DND-41 (cell line): ENCODE measurements around the gene HDAC4.

Source experiments
- ATAC-seq: fragments of 200-7000 bp; cut with Tn5 transposase; 3 replicates; pipeline ENCODE4 v1.9.1; 2021; ENCODE audit warnings: low read depth; ENCODE audit not compliant: insufficient read depth
- DNase-seq: peaks from one replicate; pipeline ENCODE4 v3.0.0-alpha.2; 2020
- H2AFZ ChIP-seq: 2 replicates; pipeline ENCODE4 v1.6.0; 2012; ENCODE audit warnings: low read depth, low read length
- H3K27ac ChIP-seq: 2 replicates; pipeline ENCODE4 v1.5.1; 2012; ENCODE audit warnings: low read length, inconsistent platforms
- H3K27me3 ChIP-seq: fragments of 200-600 bp; sonication (generic); 2 replicates; pipeline ENCODE4 v1.6.0; 2012; ENCODE audit warnings: low read length, mild to moderate bottlenecking, inconsistent platforms; ENCODE audit not compliant: insufficient read depth, poor library complexity
- H3K36me3 ChIP-seq: 2 replicates; pipeline ENCODE4 v1.5.1; 2012; ENCODE audit warnings: low read length, inconsistent platforms; ENCODE audit not compliant: insufficient read depth
- H3K4me1 ChIP-seq: 2 replicates; pipeline ENCODE4 v1.5.1; 2012; ENCODE audit warnings: mild to moderate bottlenecking, low read length; ENCODE audit not compliant: insufficient read depth
- H3K4me2 ChIP-seq: 2 replicates; pipeline ENCODE4 v1.6.0; 2012; ENCODE audit warnings: mild to moderate bottlenecking, moderate library complexity, low read length, inconsistent platforms; ENCODE audit not compliant: insufficient read depth
- H3K4me3 ChIP-seq, 2 experiments: fragments of 200-600 bp in 1 of 2; shearing (Covaris generic) in 1 of 2; 2 replicates each; pipeline ENCODE4 v1.5.1; 2012 to 2016; ENCODE audit warnings: inconsistent platforms in 2 of 2, low read length in 2 of 2, mild to moderate bottlenecking in 2 of 2, low read depth in 1 of 2, moderate library complexity in 1 of 2
- H3K79me2 ChIP-seq: 2 replicates; pipeline ENCODE4 v1.6.0; 2012; ENCODE audit warnings: low read length, inconsistent platforms; ENCODE audit not compliant: insufficient read depth
- H3K9ac ChIP-seq: 2 replicates; pipeline ENCODE4 v1.6.0; 2012; ENCODE audit warnings: low read depth, mild to moderate bottlenecking, inconsistent platforms, low read length, moderate library complexity
- H3K9me3 ChIP-seq: 2 replicates; pipeline ENCODE4 v1.5.1; 2012; ENCODE audit warnings: low read length, moderate library complexity, mild to moderate bottlenecking, inconsistent platforms; ENCODE audit not compliant: insufficient read depth, severe bottlenecking
- H4K20me1 ChIP-seq: 2 replicates; pipeline ENCODE4 v1.6.0; 2012; ENCODE audit warnings: low read length; ENCODE audit not compliant: insufficient read depth
- EZH2 ChIP-seq: IDR thresholded peaks from 3 replicates; pipeline ENCODE4 v1.6.1; 2012; ENCODE audit warnings: borderline replicate concordance, low read depth, mild to moderate bottlenecking, moderate library complexity, low read length, inconsistent platforms; ENCODE audit not compliant: severe bottlenecking
- TF ChIP-seq, protein P1 (sequence below): IDR thresholded peaks from 2 replicates; pipeline ENCODE4 v1.5.1; 2012; ENCODE audit warnings: borderline replicate concordance, low read length, moderate library complexity, mild to moderate bottlenecking; ENCODE audit not compliant: poor library complexity, severe bottlenecking; ENCODE audit errors: extremely low read depth

The HDAC4 gene

DNA sequence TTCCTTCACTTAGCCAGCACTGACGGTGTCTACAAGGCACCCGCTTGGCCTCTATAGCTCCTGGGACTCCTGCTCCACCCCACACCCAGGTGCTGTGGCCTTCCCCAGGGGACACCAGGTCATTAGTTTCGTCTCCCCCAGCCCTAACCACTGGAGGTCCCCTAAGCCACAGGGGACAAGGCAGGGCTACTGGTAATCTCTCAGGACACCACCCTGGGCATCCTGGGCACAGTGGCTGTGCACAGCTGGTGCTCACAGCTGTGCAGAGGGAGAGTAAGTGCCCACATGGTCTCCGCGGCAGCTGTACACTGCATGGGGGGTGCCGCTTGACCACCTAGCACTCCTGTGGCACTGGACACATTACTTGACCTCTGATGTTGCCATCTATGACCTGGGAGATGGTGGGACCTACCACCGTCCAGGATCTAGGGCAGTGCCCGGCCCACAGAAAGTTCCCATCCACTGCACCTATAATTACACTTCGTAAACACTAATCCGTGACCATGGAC is 134.0 kb downstream of the HDAC4 start:
- H4K20me1 ChIP-seq, result peaks cover 93% of the 10 kb centered on the region
- H3K36me3 ChIP-seq, result peaks cover 69% of the 10 kb centered on the region
- H2AFZ ChIP-seq, result no peak overlapping the region
- H3K27ac ChIP-seq, result peak overlapping the region; percentile 94
- no peaks in the 10 kb centered on the region for H3K27me3 ChIP-seq
- peaks cover 99% of the 10 kb centered on the region for H3K79me2 ChIP-seq
- peak overlapping the region; percentile 73 for H3K4me2 ChIP-seq
- H3K4me1 ChIP-seq, result peaks cover 98% of the 10 kb centered on the region
- peak overlapping the region in 1 of 2 experiments; percentile 59; a peak in 2 of 4 replicates for H3K4me3 ChIP-seq
- ATAC-seq, result no peak
- peak; percentile 38 for DNase-seq
- no peaks in the 10 kb centered on the region for H3K9me3 ChIP-seq
- peak overlapping the region; percentile 59 for H3K9ac ChIP-seq
- TF ChIP-seq EZH2, result no peak
- TF ChIP-seq, protein P1, sequence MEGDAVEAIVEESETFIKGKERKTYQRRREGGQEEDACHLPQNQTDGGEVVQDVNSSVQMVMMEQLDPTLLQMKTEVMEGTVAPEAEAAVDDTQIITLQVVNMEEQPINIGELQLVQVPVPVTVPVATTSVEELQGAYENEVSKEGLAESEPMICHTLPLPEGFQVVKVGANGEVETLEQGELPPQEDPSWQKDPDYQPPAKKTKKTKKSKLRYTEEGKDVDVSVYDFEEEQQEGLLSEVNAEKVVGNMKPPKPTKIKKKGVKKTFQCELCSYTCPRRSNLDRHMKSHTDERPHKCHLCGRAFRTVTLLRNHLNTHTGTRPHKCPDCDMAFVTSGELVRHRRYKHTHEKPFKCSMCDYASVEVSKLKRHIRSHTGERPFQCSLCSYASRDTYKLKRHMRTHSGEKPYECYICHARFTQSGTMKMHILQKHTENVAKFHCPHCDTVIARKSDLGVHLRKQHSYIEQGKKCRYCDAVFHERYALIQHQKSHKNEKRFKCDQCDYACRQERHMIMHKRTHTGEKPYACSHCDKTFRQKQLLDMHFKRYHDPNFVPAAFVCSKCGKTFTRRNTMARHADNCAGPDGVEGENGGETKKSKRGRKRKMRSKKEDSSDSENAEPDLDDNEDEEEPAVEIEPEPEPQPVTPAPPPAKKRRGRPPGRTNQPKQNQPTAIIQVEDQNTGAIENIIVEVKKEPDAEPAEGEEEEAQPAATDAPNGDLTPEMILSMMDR, result no peak

DNA sequence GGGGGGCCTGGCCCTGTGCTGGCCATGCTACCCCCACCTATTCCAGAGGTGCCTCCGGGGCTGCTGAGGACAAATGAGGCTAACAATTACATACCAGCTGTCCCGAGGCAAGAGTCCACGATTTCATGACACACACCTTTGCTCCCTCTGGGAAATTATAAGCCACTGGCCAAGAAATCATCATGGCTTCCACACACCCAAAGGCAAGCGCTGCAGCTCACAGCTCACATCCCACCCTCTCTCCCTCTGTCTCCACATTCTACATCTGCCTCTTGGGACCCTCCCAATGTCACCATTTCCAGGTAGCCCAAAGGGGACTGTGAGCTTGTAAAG is 134.4 kb downstream of the HDAC4 start:
- H3K4me2 ChIP-seq, result peak overlapping the region; percentile 73
- no peak for ATAC-seq
- H3K9me3 ChIP-seq, result no peaks in the 10 kb centered on the region
- H4K20me1 ChIP-seq, result peaks cover 93% of the 10 kb centered on the region
- H3K79me2 ChIP-seq, result peaks cover 99% of the 10 kb centered on the region
- no peak for TF ChIP-seq EZH2
- TF ChIP-seq, protein P1, result no peak
- peaks cover 69% of the 10 kb centered on the region for H3K36me3 ChIP-seq
- no peak overlapping the region for H2AFZ ChIP-seq
- DNase-seq, result no peak
- peak overlapping the region; percentile 59 for H3K9ac ChIP-seq
- peak overlapping the region in 1 of 2 experiments; percentile 59; a peak in 2 of 4 replicates for H3K4me3 ChIP-seq
- H3K4me1 ChIP-seq, result peaks cover 98% of the 10 kb centered on the region
- no peaks in the 10 kb centered on the region for H3K27me3 ChIP-seq
- peak overlapping the region; percentile 94 for H3K27ac ChIP-seq

DNA sequence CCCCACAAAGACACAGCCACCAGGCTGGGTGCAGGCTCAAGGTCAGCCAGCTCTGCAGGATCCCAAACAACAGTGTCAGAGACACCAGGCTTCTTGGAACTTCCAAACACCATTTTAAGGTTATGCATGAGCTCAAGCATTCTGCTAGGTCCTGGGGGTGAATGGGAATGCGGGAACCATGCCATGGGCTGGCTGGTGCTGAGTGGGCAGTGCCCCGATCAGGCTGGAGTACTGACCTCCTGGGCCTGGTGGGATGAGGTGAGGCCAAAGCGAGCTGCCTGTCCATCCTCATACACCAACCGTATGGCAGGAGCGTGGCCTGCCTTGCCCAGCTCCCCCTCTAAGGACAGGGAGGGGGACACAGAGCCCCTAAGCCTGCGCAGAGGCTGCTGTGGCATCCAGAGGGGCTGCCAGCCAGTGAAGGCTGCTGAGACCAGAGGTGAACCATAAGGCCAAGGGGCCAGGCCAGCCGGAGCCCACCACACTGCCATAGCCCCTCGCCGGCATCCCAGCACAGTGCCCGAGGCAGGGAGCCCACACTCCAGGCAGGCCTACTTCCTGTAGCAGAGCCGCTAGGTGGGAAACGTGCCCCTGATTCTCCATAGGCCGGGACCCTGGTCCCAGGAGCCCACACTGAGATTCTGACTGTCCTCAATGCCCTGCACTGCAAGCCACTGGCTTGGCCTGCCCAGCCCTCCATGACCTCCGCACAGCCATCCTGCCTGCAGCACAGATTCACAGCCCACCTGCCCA is 135.0 kb downstream of the HDAC4 start:
- Histone ChIP-seq H3K4me1 (peaks cover 98% of the 10 kb centered on the region), H3K27ac (peak overlapping the region; percentile 94), H3K4me3 (peak overlapping the region in 1 of 2 experiments; percentile 59; a peak in 2 of 4 replicates), H3K27me3 (no peaks in the 10 kb centered on the region), H4K20me1 (peaks cover 93% of the 10 kb centered on the region), H3K9me3 (no peaks in the 10 kb centered on the region), H3K9ac (peak overlapping the region; percentile 59), H3K79me2 (peaks cover 99% of the 10 kb centered on the region), H2AFZ (no peak overlapping the region), H3K36me3 (peaks cover 70% of the 10 kb centered on the region), H3K4me2 (peak overlapping the region; percentile 73)
- no peak for DNase-seq
- ATAC-seq, result no peak
- TF ChIP-seq, protein P1, result no peak
- no peak for TF ChIP-seq EZH2
